Mucosa of rectum (tissue), 2 donors: Measurements from ENCODE around the gene APOB.

Source experiments
- H3K27ac ChIP-seq, 2 donors: one replicate each; pipeline ENCODE4 v1.7.0; 2013; ENCODE audit warnings: inconsistent platforms in 2 of 2, low read depth in 2 of 2, low read length in 2 of 2
- H3K27me3 ChIP-seq, 2 donors: one replicate each; pipeline ENCODE4 v1.7.0; 2013; ENCODE audit warnings: low read length in 2 of 2; ENCODE audit not compliant: control insufficient read depth in 2 of 2, insufficient read depth in 2 of 2
- H3K36me3 ChIP-seq, 2 donors: one replicate each; pipeline ENCODE4 v1.7.0; 2013; ENCODE audit warnings: low read length in 2 of 2; ENCODE audit not compliant: control insufficient read depth in 2 of 2, insufficient read depth in 2 of 2
- H3K4me1 ChIP-seq, 2 donors: one replicate each; pipeline ENCODE4 v1.7.0; 2013; ENCODE audit warnings: low read length in 2 of 2, mild to moderate bottlenecking in 1 of 2; ENCODE audit not compliant: control insufficient read depth in 2 of 2, insufficient read depth in 2 of 2
- H3K4me3 ChIP-seq, 2 donors: one replicate each; pipeline ENCODE4 v1.7.0; 2013; ENCODE audit warnings: low read length in 2 of 2
- H3K9ac ChIP-seq, 2 donors: one replicate each; pipeline ENCODE4 v1.7.0; 2013; ENCODE audit warnings: low read length in 2 of 2, low read depth in 1 of 2, mild to moderate bottlenecking in 1 of 2
- H3K9me3 ChIP-seq, 2 donors: one replicate each; pipeline ENCODE4 v1.7.0; 2013; ENCODE audit warnings: low read length in 2 of 2; ENCODE audit not compliant: control insufficient read depth in 2 of 2
- donor health status: healthy.
- donor health status: Normal muscosa, but diverticular disease.

Gene APOB

GRCh38 chr2:21046506-21046905 is 2.6 kb upstream of the APOB start:
- Histone ChIP-seq H3K4me1 (no peaks in the 10 kb centered on the region), H3K9ac (no peak overlapping the region), H3K27me3 (peaks cover 3 to 13% of the 10 kb centered on the region in 2 donors), H3K36me3 (no peaks in the 10 kb centered on the region), H3K27ac (no peak overlapping the region), H3K9me3 (no peaks in the 10 kb centered on the region), H3K4me3 (no peak overlapping the region)

DNA sequence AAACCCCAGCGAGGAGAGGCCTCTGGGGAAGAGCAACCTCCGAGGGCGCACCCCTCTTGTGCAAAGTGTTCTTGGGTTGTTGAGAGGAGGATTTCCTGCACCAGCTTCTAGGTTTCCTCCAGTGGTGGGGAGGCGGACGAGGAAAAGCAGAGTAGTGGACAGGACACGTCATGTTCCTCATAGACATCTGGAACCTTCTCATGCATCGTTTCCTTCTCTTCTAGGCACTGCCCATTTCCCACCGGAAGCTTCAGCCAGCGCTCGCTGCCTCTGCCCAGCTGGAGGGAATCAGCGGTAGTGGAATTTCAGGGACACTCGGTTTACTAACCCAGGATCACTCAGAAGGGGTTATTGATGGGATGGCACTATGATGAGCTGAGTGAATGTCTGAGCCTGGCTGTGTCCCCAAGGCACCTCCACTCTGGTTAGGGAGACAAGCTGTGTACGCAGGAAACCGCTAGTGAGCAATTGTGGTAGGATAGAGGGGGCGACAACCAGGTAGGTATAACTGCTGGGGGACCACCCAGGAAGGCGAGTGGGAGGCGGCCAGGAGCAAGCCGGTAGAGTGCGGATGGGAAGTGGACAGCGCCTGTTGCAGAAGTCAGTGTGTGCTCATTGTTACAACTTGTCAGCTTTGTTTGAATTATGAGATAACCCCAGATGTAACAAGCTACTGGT is 960 bp upstream of the APOB start:
- Histone ChIP-seq H3K9ac (no peak overlapping the region), H3K4me1 (no peaks in the 10 kb centered on the region), H3K27me3 (peaks cover 3 to 13% of the 10 kb centered on the region in 2 donors), H3K27ac (no peak overlapping the region), H3K36me3 (no peaks in the 10 kb centered on the region), H3K4me3 (no peak overlapping the region), H3K9me3 (no peaks in the 10 kb centered on the region)

GRCh38 chr2:21042958-21043743 is 722 bp downstream of the APOB start:
- no peaks in the 10 kb centered on the region for H3K4me1 ChIP-seq
- no peaks in the 10 kb centered on the region for H3K36me3 ChIP-seq
- H3K9ac ChIP-seq = no peak overlapping the region
- no peak overlapping the region for H3K27ac ChIP-seq
- peaks cover 3 to 13% of the 10 kb centered on the region in 2 donors for H3K27me3 ChIP-seq
- H3K9me3 ChIP-seq = no peaks in the 10 kb centered on the region
- H3K4me3 ChIP-seq = no peak overlapping the region

GRCh38 chr2:21042708-21042957 is 1.2 kb downstream of the APOB start:
- Histone ChIP-seq H3K4me1 (no peaks in the 10 kb centered on the region), H3K4me3 (no peak overlapping the region), H3K36me3 (no peaks in the 10 kb centered on the region), H3K9me3 (no peaks in the 10 kb centered on the region), H3K9ac (no peak overlapping the region), H3K27ac (no peak overlapping the region), H3K27me3 (peaks cover 3 to 13% of the 10 kb centered on the region in 2 donors)

- Histone ChIP-seq H3K9ac (no peak overlapping the region), H3K4me3 (no peak overlapping the region), H3K36me3 (no peaks in the 10 kb centered on the region), H3K9me3 (no peaks in the 10 kb centered on the region), H3K27me3 (peaks cover 3 to 13% of the 10 kb centered on the region in 2 donors), H3K4me1 (no peaks in the 10 kb centered on the region), H3K27ac (no peak overlapping the region)
These were observed 1.7 kb downstream of the APOB start for GRCh38 chr2:21041943-21042707.

GRCh38 chr2:21041462-21041861 is 2.4 kb downstream of the APOB start:
- Histone ChIP-seq H3K27me3 (peaks cover 3 to 13% of the 10 kb centered on the region in 2 donors), H3K36me3 (no peaks in the 10 kb centered on the region), H3K4me1 (no peaks in the 10 kb centered on the region), H3K9me3 (no peaks in the 10 kb centered on the region), H3K4me3 (no peak overlapping the region), H3K9ac (no peak overlapping the region), H3K27ac (no peak overlapping the region)

GRCh38 chr2:21040468-21041377 is 3.1 kb downstream of the APOB start:
- H3K36me3 ChIP-seq = no peaks in the 10 kb centered on the region
- no peak overlapping the region for H3K9ac ChIP-seq
- H3K9me3 ChIP-seq = no peaks in the 10 kb centered on the region
- H3K4me3 ChIP-seq = no peak overlapping the region
- no peaks in the 10 kb centered on the region for H3K4me1 ChIP-seq
- no peak overlapping the region for H3K27ac ChIP-seq
- H3K27me3 ChIP-seq = peaks cover 3 to 13% of the 10 kb centered on the region in 2 donors

DNA sequence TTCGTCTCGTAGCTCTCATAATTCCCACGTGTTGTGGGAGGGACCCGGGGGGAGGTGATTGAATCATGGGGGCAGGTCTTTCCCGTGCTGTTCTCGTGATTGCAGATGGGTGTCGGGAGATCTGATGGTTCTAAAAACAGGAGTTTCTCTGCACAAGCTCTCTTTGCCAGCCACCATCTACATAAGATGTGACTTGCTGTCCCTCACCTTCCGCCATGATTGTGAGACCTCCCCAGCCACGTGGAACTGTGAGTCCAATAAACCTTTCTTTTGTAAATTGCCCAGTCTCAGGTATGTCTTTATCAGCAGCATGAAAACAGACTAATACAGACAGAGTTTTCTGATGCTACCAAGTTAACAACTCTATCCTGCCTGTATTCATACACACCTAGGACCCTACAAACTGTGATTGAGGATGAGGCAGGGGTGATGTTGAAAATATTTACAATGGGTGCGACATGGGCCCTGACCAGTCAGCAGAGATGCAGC is 3.9 kb downstream of the APOB start:
- peaks cover 3 to 11% of the 10 kb centered on the region in 2 donors for H3K27me3 ChIP-seq
- H3K27ac ChIP-seq = no peak overlapping the region
- H3K9me3 ChIP-seq = no peaks in the 10 kb centered on the region
- H3K4me1 ChIP-seq = no peaks in the 10 kb centered on the region
- no peak overlapping the region for H3K9ac ChIP-seq
- no peak overlapping the region for H3K4me3 ChIP-seq
- no peaks in the 10 kb centered on the region for H3K36me3 ChIP-seq

- no peaks in the 10 kb centered on the region for H3K4me1 ChIP-seq
- no peaks in the 10 kb centered on the region for H3K36me3 ChIP-seq
- H3K9me3 ChIP-seq = no peaks in the 10 kb centered on the region
- peaks cover 3 to 7% of the 10 kb centered on the region in 2 donors for H3K27me3 ChIP-seq
- H3K27ac ChIP-seq = no peak overlapping the region
- H3K4me3 ChIP-seq = no peak overlapping the region
- no peak overlapping the region for H3K9ac ChIP-seq
These were observed 4.8 kb downstream of the APOB start for GRCh38 chr2:21039080-21039556.
